GM19395 (cell line): ENCODE results near the gene EIF4EBP2.
A peak's percentile ranks its signal among the peaks of the same experiment; 100 is the strongest.

ENCODE experiments used
- ATAC-seq: cut with Tn5 transposase; IDR thresholded peaks from one replicate; pipeline ENCODE4 v1.9.1; 2021; ENCODE audit warnings: mild to moderate bottlenecking, moderate library complexity; ENCODE audit not compliant: unreplicated experiment

Gene EIF4EBP2

DNA sequence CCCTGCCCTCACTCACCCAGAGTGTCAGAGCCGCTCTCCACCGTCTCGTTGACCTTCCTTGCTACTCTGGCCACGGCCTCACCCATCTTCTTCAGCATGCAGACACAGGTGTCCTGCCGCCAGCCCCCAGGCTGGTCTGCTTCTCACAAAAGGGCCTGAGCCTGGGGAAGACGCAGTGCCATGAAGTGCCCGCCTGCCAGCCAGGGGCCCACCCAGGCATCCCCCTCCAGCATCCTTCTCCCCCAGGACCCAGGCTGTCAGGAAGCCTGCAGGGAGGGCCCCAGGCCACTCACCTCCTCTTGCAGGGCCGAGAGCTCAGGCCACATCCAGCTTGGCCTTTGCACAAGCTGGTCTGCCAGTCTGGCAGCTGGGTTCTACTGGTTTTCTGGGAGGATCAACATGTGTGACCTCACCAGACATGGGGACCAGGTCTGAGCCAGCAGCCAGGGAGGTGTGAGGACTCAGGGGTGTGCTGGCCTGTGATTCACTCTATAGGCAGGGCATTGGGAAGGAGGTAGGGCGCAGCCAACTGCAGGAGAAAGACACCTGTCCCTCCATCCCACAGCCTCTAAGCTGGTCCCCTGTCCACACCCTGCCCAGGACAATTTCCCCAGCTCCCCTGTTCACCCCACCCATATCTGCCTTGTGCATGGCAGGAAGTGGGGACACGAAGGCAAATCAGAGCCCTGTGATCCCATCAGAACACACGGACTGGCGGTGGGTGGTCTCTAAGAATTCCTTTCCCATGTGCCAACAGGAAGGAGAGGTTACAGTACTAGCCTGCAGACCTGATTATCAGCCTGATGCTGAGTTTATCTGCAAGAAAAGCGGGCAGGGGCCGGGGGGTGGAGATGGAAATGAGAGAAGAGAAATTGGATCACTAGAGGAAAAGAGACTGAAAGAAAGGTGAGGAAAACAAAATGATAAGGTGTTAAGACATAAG, 27.2 kb upstream of the EIF4EBP2 start:
- ATAC-seq: no peak

- no peak for ATAC-seq
Measured at GRCh38 chr10:70378122-70378521, 25.8 kb upstream of the EIF4EBP2 start.

DNA sequence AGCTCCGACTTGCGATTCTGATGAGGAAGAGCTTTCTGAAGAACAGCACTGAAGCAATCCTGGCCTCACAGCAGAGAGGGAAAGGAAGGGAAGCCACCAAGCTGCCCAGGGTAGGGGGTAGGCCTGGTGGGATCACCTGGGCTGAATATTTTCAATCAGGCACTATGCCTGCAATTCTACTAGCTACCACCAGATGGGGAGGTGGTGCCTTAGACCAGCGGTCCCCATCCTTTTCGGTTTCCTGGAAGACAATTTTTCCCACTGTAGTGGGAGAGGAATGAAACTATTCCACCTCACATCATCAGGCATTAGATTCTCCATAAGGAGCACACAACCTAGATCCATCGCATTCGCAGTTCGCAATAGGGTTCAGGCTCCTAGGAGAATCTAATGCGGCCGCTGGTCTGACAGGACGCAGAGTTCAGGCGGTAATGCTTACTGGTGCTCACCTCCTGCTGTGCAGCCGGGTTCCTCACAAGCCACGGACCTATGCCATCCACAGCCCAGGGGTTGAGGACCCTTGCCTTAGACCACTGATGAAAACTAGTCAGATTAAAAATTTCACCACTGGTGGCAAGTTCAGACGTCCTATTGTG, 24.3 kb upstream of the EIF4EBP2 start:
- no peak for ATAC-seq

DNA sequence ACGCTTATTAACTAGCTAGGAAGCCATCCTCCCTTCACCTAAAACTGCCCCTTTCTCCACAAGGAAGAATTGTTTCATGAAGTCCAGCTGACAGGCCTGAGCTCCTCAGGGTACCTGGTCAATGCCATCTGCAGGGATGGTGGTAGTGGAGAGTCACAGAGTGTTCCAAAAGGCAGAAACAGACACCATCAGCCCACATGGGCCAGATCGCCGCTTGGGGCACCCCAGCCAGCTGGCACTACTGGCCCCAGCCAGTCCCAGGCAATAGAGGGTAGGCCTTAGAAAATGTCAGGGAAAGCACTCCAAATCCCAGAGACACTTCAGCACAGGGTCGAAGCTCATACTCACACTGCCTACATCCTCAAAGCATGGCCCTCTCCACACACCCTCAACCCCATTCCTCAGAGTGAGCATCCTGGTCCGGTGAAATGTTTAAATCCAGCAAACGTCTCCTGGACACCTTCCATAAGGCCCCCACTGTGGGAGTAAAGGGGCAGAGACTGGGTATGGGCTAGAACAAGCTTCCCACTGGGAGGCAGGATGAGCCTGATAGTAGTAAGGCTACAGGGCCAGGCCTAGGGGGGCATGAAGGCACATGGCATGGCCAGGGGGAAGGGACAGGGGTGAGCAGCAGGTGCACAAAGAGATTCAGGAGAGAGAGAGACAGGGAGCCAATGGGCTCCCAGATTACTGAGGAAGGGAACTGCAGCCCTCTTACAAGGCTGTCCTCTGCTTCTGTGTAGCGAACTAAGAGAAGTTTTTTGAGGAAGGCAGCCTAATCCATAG, 23.4 kb upstream of the EIF4EBP2 start:
- ATAC-seq: no peak

DNA sequence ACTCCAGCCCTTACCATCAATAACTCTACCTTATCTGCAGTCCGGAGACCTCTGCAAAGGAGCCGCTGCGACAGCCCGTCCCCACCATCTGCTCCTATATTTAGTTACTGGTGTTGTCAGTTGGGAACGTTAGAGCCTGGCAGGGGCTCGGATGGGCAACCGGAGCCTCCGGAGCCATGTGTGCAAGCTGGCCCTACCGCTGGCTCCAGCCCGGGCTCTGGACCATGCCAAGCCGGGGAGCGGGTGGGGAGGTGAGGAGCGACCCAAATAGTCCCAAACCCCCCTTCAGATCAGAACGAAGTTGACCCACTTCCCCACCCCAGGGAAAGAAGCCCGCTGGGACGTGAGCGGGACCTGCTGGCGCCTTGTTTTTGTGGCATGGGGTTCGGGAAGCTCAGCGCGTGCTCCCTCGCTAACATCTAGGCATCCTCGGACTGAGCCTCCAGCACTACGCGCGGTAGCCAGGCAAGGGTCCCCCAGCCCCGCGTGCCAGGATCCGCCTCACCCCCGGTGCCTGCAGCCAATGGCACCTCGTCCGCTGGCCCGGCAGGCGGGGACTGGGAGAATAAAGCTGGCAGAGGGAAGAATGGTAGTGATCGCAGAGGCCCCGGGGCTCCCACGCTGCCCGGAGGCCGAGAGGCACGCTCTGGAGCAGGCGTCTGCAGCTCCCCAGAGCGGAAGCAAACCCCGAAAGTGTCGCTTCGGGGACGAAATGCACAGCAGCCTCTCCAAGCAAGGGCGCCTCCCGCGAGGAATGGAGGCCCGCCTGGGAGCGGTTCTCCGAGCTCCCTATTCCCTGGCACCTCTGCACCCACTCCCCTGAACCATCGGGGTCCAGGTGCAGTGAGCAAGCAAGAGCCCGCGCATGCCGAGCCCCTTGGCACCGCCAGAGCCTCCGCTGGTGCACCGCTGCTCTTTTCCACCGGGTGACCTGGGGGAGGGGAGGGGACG, 22.2 kb upstream of the EIF4EBP2 start:
- ATAC-seq: peak; percentile 48

GRCh38 chr10:70391654-70392053, 12.3 kb upstream of the EIF4EBP2 start:
- ATAC-seq: no peak

GRCh38 chr10:70396140-70396539, 7.8 kb upstream of the EIF4EBP2 start:
- no peak for ATAC-seq

DNA sequence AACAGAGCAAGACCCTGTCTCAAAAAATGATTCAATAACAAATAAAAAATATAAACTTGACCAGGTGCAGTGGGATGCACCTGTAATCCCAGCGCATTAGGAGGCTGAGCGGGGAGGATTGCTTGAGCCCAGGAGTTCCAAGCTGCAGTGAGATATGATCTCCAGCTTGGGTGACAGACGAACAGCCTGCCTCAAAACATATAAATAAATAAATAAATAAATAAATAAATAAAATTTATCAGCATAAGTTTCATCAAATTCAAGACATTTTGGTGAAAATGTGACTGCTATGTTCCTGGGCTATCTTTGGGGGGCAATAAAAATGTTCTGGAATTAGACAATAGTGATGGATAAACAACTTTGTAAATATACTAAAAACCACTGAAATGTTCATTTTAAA, 4.8 kb upstream of the EIF4EBP2 start:
- ATAC-seq: no peak

DNA sequence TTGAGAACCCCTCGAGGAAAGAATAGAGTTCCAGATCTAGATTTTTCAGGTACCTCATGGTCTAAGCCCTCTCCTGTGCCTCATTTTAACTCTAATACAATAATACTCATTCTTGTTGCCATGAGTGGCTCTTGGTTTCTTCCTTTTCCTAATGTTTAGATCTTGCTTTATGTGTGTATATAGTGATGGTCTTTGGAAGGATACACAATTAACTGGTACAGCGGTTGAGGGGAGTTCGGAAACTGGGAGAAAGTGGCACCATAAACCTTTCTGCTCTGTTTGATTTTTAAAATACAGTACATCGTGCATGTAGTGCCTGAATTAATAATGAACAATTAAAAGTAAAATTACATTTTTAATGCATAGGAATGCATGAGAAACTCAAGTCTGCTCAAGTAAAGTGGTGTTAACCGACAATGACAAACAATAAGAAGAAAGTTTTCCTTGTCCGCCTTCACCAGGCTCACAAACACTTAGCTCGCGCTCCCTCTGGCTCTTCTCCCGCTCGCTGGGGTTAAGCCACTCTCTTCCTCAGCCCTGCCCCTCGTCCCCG, 386 bp upstream of the EIF4EBP2 start:
- peak; percentile 12 for ATAC-seq

GRCh38 chr10:70404787-70405036, 767 bp downstream of the EIF4EBP2 start:
- no peak for ATAC-seq

- ATAC-seq: peak; percentile 36
Measured at GRCh38 chr10:70405037-70405824, 1.3 kb downstream of the EIF4EBP2 start.

GRCh38 chr10:70409772-70410171, 5.8 kb downstream of the EIF4EBP2 start:
- ATAC-seq: no peak

DNA sequence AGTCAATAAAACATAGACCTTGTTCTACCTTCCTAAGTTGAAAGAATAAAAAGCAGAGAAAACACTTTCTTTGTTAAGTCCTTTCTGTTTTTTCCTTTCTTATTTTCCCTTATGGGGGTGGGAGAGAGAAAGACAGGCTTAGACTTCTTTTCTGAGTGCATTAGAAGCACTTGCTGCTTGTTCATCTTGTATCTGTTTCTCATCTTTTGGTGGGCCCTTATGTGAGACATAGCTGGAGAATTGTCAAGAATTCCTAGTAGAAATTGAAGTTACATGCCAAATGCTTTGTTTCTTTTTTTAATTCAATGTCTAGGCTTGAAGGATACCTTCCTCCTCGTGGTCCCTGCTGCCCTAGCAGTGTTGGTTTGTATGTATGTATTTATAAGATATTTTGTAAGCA, 6.7 kb downstream of the EIF4EBP2 start:
- ATAC-seq: no peak

- ATAC-seq: no peak
Measured at GRCh38 chr10:70412356-70412755, 8.4 kb downstream of the EIF4EBP2 start.

DNA sequence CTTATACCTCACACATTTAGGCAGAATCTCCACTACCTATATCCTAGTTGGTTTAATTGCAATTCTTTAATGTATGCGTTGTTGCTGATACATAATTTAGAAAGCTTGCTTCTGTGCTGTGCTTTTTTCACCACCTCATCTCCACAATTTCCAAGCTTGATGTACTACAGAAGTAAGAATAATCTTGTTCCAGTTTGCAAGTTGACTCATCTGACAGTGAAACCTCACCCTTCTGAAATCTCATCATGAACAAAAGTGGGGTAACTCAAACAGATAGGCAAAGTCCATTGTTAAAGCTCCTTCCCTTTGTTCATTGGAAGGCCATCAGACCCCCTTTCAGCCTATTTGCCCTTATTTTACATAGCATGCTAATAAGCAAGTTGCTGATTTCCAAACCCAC, 13.6 kb downstream of the EIF4EBP2 start:
- ATAC-seq: no peak

DNA sequence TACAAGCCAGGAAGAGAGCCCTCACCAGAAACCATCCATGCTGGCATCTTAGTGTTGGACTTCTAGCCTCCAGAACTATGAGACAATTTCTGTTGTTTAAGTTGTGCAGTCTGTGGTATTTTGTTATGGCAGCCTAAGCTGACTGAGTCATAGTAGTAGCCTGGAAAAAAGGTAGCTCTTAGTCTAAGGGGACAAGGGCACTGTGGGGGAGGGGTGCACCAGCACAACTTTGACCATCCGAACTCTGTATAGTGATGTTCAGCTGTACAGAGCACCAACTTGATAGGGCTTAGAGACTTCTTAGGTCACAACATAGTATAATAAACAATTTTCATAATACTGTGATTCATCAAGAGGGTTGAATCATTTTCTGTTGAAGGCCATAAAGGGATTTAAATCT, 14.3 kb downstream of the EIF4EBP2 start:
- no peak for ATAC-seq

DNA sequence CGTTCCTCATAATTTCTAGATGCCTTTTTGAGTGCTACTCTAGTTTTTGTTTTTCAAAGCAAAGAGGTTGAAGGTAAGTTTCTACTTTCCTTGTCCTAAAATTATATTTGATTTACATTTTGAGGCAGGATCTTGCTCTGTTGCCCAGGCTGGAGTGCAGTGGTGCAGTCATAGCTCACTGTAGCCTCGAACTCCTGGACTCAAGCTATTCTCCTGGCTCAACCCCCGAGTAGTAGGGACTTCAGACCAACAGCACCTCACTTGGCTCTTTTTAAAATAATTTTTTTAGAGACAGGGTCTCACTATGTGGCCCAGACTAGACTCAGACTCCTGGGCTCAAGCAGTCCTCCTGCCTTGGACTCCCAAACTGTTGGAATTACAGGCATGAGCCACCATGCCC, 14.8 kb downstream of the EIF4EBP2 start:
- ATAC-seq: no peak

GRCh38 chr10:70424320-70424719, 20.4 kb downstream of the EIF4EBP2 start:
- no peak for ATAC-seq

- no peak for ATAC-seq
Measured at GRCh38 chr10:70425096-70425495, 21.2 kb downstream of the EIF4EBP2 start.

DNA sequence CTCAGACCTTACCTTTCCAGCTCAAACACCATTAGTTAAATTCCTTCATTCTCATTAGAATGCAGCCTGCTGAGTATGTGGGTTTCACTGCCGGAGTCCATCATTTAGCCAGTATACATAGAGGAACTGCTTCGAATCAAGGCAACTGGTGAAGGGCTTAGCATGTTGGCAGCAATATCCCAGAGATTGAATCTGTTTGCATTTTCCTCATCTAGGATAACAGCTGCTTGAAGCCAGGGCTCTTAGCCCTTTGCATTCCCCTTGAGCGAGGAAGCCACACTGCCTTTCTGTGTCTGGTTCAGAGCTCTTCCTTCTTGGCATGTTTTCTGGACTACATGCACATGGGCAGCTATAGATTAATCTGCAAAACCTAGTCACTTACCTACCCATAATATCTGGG, 22.9 kb downstream of the EIF4EBP2 start:
- ATAC-seq: no peak
